OCI-LY7 (cell line): ENCODE measurements around the gene PPP1R9A. TPM values are rescaled to one million over a fixed set of nuclear protein-coding genes. Genes with fewer than 3 reads are reported as not detected.

Source experiments
- BruUV-seq: library from RNA; stranded (reverse); fragments of 400-500 nt; replicated peaks from 2 replicates; lab custom pipeline; 2021; lab: Mats Ljungman, UMichigan
- CTCF ChIA-PET: fragments of 300-600 bp; sonication (Branson Sonifier 250); formaldehyde crosslinking; loops from one replicate; lab custom pipeline; 2022; ENCODE audit warnings: antibody characterized with exemption; ENCODE audit not compliant: unreplicated experiment; lab: Charles Lee
- POLR2A ChIA-PET: fragments of 300-600 bp; sonication (Branson Sonifier 250); formaldehyde crosslinking; loops from one replicate; lab custom pipeline; 2022; ENCODE audit warnings: antibody characterized with exemption; lab: Charles Lee
- DNase-seq: peaks from one replicate; pipeline ENCODE4 v3.0.0-alpha.2; 2015; ENCODE audit warnings: low spot score
- H2AFZ ChIP-seq: fragments of 200-600 bp; sonication (generic), shearing (Covaris generic); 2 replicates; pipeline ENCODE4 v1.6.1; 2014; ENCODE audit warnings: mild to moderate bottlenecking, antibody characterized with exemption, low read length, moderate library complexity
- H3K27ac ChIP-seq: fragments of 200-600 bp; sonication (generic); 2 replicates; pipeline ENCODE4 v1.5.1; 2014; ENCODE audit warnings: mixed run types, low read depth, mild to moderate bottlenecking, moderate library complexity, low read length, inconsistent platforms; ENCODE audit not compliant: poor library complexity, severe bottlenecking
- H3K36me3 ChIP-seq: fragments of 200-600 bp; sonication (generic); 2 replicates; pipeline ENCODE4 v1.6.1; 2014; ENCODE audit warnings: mild to moderate bottlenecking, antibody characterized with exemption, low read length, moderate library complexity, mixed read lengths; ENCODE audit not compliant: insufficient read depth
- H3K4me1 ChIP-seq: fragments of 200-600 bp; sonication (generic); 2 replicates; pipeline ENCODE4 v1.5.1; 2014; ENCODE audit warnings: mild to moderate bottlenecking, low read length; ENCODE audit not compliant: insufficient read depth, poor library complexity, severe bottlenecking
- H3K4me2 ChIP-seq: fragments of 200-600 bp; sonication (generic); 2 replicates; pipeline ENCODE4 v1.6.1; 2014; ENCODE audit warnings: mild to moderate bottlenecking, low read length
- H3K4me3 ChIP-seq: fragments of 200-600 bp; sonication (generic); 2 replicates; pipeline ENCODE4 v1.5.1; 2014; ENCODE audit warnings: mild to moderate bottlenecking, low read depth, low read length; ENCODE audit not compliant: poor library complexity, severe bottlenecking
- H3K79me2 ChIP-seq: fragments of 200-600 bp; sonication (generic); 2 replicates; pipeline ENCODE4 v1.6.1; 2016; ENCODE audit warnings: low read depth, mild to moderate bottlenecking, low read length, moderate library complexity, mixed read lengths; ENCODE audit not compliant: insufficient read depth
- H3K9me2 ChIP-seq: fragments of 200-600 bp; sonication (generic); 2 replicates; pipeline ENCODE4 v1.6.1; 2016; ENCODE audit warnings: mild to moderate bottlenecking, low read length, mixed read lengths; ENCODE audit not compliant: insufficient read depth
- H3K9me3 ChIP-seq: fragments of 200-600 bp; sonication (generic); 2 replicates; pipeline ENCODE4 v1.6.1; 2014; ENCODE audit warnings: mild to moderate bottlenecking, mixed run types, low read length, mixed read lengths
- H4K20me1 ChIP-seq: fragments of 200-600 bp; sonication (generic); 2 replicates; pipeline ENCODE4 v1.6.1; 2014; ENCODE audit warnings: mild to moderate bottlenecking, antibody characterized with exemption, low read length, moderate library complexity, mixed read lengths; ENCODE audit not compliant: insufficient read depth
- EZH2phosphoT487 ChIP-seq: fragments of 200-600 bp; sonication (generic); IDR thresholded peaks from 2 replicates; pipeline ENCODE4 v1.6.1; 2018; ENCODE audit warnings: low read depth, borderline replicate concordance, mild to moderate bottlenecking, mixed run types, antibody characterized with exemption, low read length, moderate library complexity, mixed read lengths
- intact Hi-C: fragments of 100-400 bp; cut with micrococcal nuclease; formaldehyde crosslinking; loops from one replicate; pipeline ENCODE4 v1.10.0; 2022; ENCODE audit not compliant: unreplicated experiment
- total RNA-seq, 2 experiments: library from RNA; depleted of rRNA in 1 of 2; stranded (reverse); fragments of >200 nt in 1 of 2; shearing (Covaris generic) in 1 of 2; gene quantifications; 2 replicates each; pipeline ENCODE4 v1.2.3, GENCODE V29; 2014 to 2022
- TF ChIP-seq, protein P1 (sequence below): fragments of 200-600 bp; sonication (generic); conservative IDR thresholded peaks from 2 replicates; pipeline ENCODE4 v1.5.1; 2014; ENCODE audit warnings: mild to moderate bottlenecking, antibody characterized with exemption, low read length, moderate library complexity, mixed read lengths

PPP1R9A gene
- total RNA-seq, 2 experiments from 2014 or later: not detected

DNA sequence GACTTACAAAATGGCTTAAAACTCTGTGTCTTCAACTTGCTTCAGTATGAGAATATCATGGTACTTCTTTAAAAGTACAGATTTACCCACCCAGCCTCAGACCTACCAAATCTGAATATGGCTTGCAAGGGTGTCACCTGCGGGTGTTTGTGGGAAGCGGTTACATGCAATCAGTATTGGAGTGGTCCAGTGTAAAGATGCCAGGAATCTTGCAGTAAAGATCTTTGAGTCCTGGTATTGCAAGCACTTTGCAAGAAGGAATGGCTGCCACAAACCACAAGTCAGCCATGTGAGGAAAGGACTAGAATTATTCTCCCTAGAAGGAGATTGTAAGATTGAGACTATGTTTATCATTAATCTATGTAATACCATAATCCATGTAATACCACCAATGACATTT is 301.9 kb downstream of the PPP1R9A start:
- no peaks in the 10 kb centered on the region for H3K36me3 ChIP-seq
- TF ChIP-seq, protein P1, sequence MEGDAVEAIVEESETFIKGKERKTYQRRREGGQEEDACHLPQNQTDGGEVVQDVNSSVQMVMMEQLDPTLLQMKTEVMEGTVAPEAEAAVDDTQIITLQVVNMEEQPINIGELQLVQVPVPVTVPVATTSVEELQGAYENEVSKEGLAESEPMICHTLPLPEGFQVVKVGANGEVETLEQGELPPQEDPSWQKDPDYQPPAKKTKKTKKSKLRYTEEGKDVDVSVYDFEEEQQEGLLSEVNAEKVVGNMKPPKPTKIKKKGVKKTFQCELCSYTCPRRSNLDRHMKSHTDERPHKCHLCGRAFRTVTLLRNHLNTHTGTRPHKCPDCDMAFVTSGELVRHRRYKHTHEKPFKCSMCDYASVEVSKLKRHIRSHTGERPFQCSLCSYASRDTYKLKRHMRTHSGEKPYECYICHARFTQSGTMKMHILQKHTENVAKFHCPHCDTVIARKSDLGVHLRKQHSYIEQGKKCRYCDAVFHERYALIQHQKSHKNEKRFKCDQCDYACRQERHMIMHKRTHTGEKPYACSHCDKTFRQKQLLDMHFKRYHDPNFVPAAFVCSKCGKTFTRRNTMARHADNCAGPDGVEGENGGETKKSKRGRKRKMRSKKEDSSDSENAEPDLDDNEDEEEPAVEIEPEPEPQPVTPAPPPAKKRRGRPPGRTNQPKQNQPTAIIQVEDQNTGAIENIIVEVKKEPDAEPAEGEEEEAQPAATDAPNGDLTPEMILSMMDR: no peak
- TF ChIP-seq EZH2phosphoT487: no peak
- no TSS peak for BruUV-seq
- H4K20me1 ChIP-seq: no peaks in the 10 kb centered on the region
- intact Hi-C loops: no loop called here
- no peak overlapping the region for H3K4me2 ChIP-seq
- no peak for DNase-seq
- H3K9me2 ChIP-seq: no peaks in the 10 kb centered on the region
- H3K4me1 ChIP-seq: no peaks in the 10 kb centered on the region
- no peaks in the 10 kb centered on the region for H3K9me3 ChIP-seq
- no peak overlapping the region for H3K27ac ChIP-seq
- CTCF ChIA-PET: no interaction called here
- no peak overlapping the region for H2AFZ ChIP-seq
- no peaks in the 10 kb centered on the region for H3K79me2 ChIP-seq
- POLR2A ChIA-PET: no interaction called here
- no peak overlapping the region for H3K4me3 ChIP-seq

DNA sequence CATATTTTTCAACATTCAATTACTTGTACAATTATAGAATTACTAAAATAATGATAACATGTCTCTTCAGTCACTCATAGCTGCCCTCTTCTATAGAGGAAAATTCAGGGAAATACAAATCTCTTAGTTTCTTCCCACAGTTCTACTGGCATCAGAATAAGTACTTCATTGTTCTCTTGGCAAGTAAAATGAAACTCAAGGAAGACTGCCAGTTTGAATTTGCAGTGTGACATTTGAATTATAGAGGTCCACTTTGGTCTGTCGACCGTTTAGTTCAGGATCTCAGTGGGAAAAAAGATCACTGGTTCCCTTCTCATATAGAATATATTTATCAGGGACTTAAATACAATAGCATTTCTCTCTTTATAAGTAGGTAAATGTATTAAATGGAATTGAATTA is 302.4 kb downstream of the PPP1R9A start:
- no peak overlapping the region for H2AFZ ChIP-seq
- no peaks in the 10 kb centered on the region for H4K20me1 ChIP-seq
- DNase-seq: no peak
- TF ChIP-seq, protein P1: no peak
- no peak for TF ChIP-seq EZH2phosphoT487
- no peak overlapping the region for H3K4me3 ChIP-seq
- H3K4me2 ChIP-seq: no peak overlapping the region
- BruUV-seq: no TSS peak
- H3K36me3 ChIP-seq: no peaks in the 10 kb centered on the region
- H3K4me1 ChIP-seq: no peaks in the 10 kb centered on the region
- no peaks in the 10 kb centered on the region for H3K9me3 ChIP-seq
- CTCF ChIA-PET: no interaction called here
- POLR2A ChIA-PET: no interaction called here
- H3K9me2 ChIP-seq: no peaks in the 10 kb centered on the region
- H3K27ac ChIP-seq: no peak overlapping the region
- no peaks in the 10 kb centered on the region for H3K79me2 ChIP-seq
- intact Hi-C loops: no loop called here

DNA sequence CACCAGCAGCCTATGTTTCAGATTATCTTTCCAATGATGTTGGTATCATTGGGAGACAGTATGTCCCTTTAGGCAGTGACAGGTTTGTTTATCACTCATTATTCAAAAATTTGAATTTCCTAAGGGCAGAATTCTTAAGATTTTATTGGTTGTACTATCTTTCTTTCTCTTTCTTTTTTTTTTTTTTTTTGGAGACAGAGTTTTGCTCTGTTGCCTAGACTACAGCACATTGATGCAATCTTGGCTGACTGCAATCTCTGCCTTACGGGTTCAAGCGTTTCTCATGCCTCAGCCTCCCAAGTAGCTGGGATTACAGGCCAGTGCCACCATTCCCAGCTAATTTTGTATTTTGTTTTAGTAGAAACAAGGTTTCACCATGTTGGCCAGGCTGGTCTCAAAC is 305.8 kb downstream of the PPP1R9A start:
- intact Hi-C loops: no loop called here
- Histone ChIP-seq H3K36me3 (no peaks in the 10 kb centered on the region), H3K9me3 (no peaks in the 10 kb centered on the region), H2AFZ (no peak overlapping the region), H3K27ac (no peak overlapping the region), H3K9me2 (no peaks in the 10 kb centered on the region), H3K4me2 (no peak overlapping the region), H3K79me2 (no peaks in the 10 kb centered on the region), H3K4me3 (no peak overlapping the region), H4K20me1 (no peaks in the 10 kb centered on the region), H3K4me1 (no peaks in the 10 kb centered on the region)
- CTCF ChIA-PET: no interaction called here
- BruUV-seq: no TSS peak
- TF ChIP-seq, protein P1: no peak
- TF ChIP-seq EZH2phosphoT487: no peak
- no peak for DNase-seq
- POLR2A ChIA-PET: interaction anchor here (0.7 kb wide), 1 partner anchor 250 kb away, joined by 3 read pairs; no protein-coding TSS in a partner anchor
